DMS53 (cell line): ENCODE measurements around the gene WDR62.

Experiments used
- DNase-seq: peaks from one replicate; lab custom pipeline; 2025; lab: John Stamatoyannopoulos, UW

WDR62 gene

GRCh38 chr19:36054733-36055686 lies at the start of gene WDR62:
TSS of gene WDR62 (plus strand) at chr19:36054897. CDS start at chr19:36054972, 75 bp downstream.
- DNase-seq = peak; percentile 98

- no peak for DNase-seq
Observed at GRCh38 chr19:36006955-36007354, 47.7 kb upstream of the WDR62 start.

- DNase-seq = peak; percentile 98
Observed at GRCh38 chr19:36008336-36008978, 46.2 kb upstream of the WDR62 start, which contains the start of gene SYNE4. TSS of gene SYNE4 (minus strand) at chr19:36008813. CDS start at chr19:36008681, 132 bp downstream.

GRCh38 chr19:36009220-36009619 lies 45.5 kb upstream of the WDR62 start:
- DNase-seq = peak; percentile 94

- DNase-seq = peak; percentile 64
Observed at GRCh38 chr19:36009633-36010379, 44.9 kb upstream of the WDR62 start.

GRCh38 chr19:36010402-36010801 lies 44.3 kb upstream of the WDR62 start:
- DNase-seq = no peak

GRCh38 chr19:36013280-36014011 lies 41.3 kb upstream of the WDR62 start:
- no peak for DNase-seq

GRCh38 chr19:36014012-36014924 lies 40.4 kb upstream of the WDR62 start, which contains the start of gene ALKBH6:
TSS of gene ALKBH6 (minus strand) at chr19:36014213. CDS start at chr19:36013397, 816 bp downstream.
- peak; percentile 100 for DNase-seq

- no peak for DNase-seq
Observed at GRCh38 chr19:36019061-36019670, 35.5 kb upstream of the WDR62 start.

- DNase-seq = no peak
Observed at GRCh38 chr19:36023432-36023831, 31.3 kb upstream of the WDR62 start.

- no peak for DNase-seq
Observed at GRCh38 chr19:36025541-36025940, 29.2 kb upstream of the WDR62 start.

- no peak for DNase-seq
Observed at GRCh38 chr19:36026091-36026876, 28.4 kb upstream of the WDR62 start.

GRCh38 chr19:36027696-36028095 lies 27.0 kb upstream of the WDR62 start:
- no peak for DNase-seq

- DNase-seq = no peak
Observed at GRCh38 chr19:36028313-36029041, 26.2 kb upstream of the WDR62 start.

- DNase-seq = peak; percentile 56
Observed at GRCh38 chr19:36030264-36031148, 24.2 kb upstream of the WDR62 start.

- no peak for DNase-seq
Observed at GRCh38 chr19:36031308-36031707, 23.4 kb upstream of the WDR62 start.
